Brain microvascular endothelial cell (primary cell): ENCODE data around the gene MCC.

Source experiments
- DNase-seq: peaks from one replicate; pipeline ENCODE4 v3.0.0-alpha.2; 2020
- H3K27ac ChIP-seq: fragments of 250-450 bp; sonication (Bioruptor Pico); 2 replicates; pipeline ENCODE4 v1.5.1; 2020; ENCODE audit warnings: mild to moderate bottlenecking, moderate library complexity
- H3K27me3 ChIP-seq: fragments of 250-450 bp; sonication (Bioruptor Pico); replicated peaks from 2 replicates; pipeline ENCODE4 v1.5.1; 2020; ENCODE audit warnings: mild to moderate bottlenecking
- H3K36me3 ChIP-seq: fragments of 250-450 bp; sonication (Bioruptor Pico); replicated peaks from 2 replicates; pipeline ENCODE4 v1.5.1; 2020; ENCODE audit warnings: mild to moderate bottlenecking
- H3K4me3 ChIP-seq: 2 replicates; pipeline ENCODE4 v1.5.1; 2011; ENCODE audit warnings: low read depth, mild to moderate bottlenecking, control low read depth, low read length, moderate library complexity
- in situ Hi-C: cut with HindIII; loops from 2 replicates; pipeline ENCODE4 v1.10.0; 2017; ENCODE audit warnings: low sequenced_read_pairs, low pct_ligation_motif_present
- TF ChIP-seq, protein P1 (sequence below): IDR thresholded peaks from 2 replicates; pipeline ENCODE4 v1.5.1; 2011; ENCODE audit warnings: low read depth, mild to moderate bottlenecking, moderate library complexity, low read length, control low read depth, inconsistent platforms; ENCODE audit errors: missing control alignments

The MCC gene

DNA sequence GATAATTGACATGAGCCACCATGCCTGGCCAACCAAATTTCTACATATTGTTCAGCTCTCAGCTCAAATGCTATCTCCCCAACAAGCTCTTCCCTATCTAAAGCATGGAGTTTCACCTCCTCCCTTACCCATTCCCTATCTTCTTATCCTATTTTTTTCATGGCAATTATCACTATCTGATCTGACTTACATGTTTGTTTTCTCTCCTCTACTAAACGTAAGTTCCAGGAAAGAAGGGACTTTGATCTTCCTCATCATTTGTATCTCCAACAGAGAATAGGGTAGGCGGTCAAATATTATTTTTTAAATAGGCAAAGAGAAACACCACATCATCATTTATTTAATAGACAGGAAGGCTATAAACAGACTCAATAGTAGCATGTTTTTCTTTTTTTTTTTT, 381.4 kb downstream of the MCC start:
- no peaks in the 10 kb centered on the region for H3K36me3 ChIP-seq
- no peak overlapping the region for H3K4me3 ChIP-seq
- in situ Hi-C loops = no loop called here
- TF ChIP-seq, protein P1, sequence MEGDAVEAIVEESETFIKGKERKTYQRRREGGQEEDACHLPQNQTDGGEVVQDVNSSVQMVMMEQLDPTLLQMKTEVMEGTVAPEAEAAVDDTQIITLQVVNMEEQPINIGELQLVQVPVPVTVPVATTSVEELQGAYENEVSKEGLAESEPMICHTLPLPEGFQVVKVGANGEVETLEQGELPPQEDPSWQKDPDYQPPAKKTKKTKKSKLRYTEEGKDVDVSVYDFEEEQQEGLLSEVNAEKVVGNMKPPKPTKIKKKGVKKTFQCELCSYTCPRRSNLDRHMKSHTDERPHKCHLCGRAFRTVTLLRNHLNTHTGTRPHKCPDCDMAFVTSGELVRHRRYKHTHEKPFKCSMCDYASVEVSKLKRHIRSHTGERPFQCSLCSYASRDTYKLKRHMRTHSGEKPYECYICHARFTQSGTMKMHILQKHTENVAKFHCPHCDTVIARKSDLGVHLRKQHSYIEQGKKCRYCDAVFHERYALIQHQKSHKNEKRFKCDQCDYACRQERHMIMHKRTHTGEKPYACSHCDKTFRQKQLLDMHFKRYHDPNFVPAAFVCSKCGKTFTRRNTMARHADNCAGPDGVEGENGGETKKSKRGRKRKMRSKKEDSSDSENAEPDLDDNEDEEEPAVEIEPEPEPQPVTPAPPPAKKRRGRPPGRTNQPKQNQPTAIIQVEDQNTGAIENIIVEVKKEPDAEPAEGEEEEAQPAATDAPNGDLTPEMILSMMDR = no peak
- no peaks in the 10 kb centered on the region for H3K27me3 ChIP-seq
- no peak overlapping the region for H3K27ac ChIP-seq
- DNase-seq = no peak

DNA sequence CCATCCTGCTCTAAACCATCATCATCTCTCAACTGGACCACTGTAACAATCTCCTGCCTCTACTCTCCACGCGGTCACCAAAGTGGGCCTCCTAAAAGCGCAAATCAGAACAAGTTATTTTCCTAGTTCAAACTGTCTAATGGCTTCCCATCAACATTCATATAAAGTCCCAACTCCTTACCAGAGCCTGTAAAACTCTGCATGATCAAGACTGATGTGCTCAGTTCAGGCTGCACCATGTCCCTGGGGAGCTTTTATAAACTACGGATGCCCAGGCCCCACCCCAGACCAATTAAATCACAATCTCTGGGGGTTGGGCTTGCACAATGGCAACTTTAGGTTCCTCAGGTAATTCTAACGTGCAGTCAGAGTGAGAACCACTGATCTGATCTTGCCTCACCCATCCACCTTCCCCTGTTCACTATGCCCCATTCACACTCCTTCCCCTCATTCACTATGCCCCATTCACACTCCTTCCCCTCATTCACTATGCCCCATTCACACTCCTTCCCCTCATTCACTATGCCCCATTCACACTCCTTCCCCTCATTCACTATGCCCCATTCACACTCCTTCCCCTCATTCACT, 382.5 kb downstream of the MCC start:
- Histone ChIP-seq H3K27me3 (no peaks in the 10 kb centered on the region), H3K36me3 (no peaks in the 10 kb centered on the region), H3K27ac (no peak overlapping the region), H3K4me3 (no peak overlapping the region)
- DNase-seq = no peak
- in situ Hi-C loops = no loop called here
- TF ChIP-seq, protein P1 = no peak

DNA sequence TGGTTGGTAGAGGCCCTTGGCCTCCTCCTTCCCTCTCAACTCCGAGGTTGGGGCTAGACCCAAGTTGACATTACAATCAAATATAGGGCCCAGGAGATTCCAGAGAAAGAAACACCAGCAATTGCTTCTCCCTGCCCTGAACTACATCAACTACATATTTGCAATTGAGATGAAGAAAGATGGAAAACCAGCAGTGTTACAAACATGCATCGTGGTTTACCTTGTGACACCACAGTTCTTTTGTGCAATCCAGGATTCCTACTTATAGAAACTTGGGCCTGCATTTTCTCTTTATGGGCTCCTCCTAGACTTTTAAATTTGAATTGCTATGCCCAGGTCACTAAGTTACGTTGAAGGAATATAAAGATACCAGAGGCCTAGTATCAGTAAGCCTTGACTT, 384.9 kb downstream of the MCC start:
- Histone ChIP-seq H3K27me3 (no peaks in the 10 kb centered on the region), H3K27ac (no peak overlapping the region), H3K36me3 (no peaks in the 10 kb centered on the region), H3K4me3 (no peak overlapping the region)
- DNase-seq = no peak
- TF ChIP-seq, protein P1 = no peak
- in situ Hi-C loops = no loop called here

DNA sequence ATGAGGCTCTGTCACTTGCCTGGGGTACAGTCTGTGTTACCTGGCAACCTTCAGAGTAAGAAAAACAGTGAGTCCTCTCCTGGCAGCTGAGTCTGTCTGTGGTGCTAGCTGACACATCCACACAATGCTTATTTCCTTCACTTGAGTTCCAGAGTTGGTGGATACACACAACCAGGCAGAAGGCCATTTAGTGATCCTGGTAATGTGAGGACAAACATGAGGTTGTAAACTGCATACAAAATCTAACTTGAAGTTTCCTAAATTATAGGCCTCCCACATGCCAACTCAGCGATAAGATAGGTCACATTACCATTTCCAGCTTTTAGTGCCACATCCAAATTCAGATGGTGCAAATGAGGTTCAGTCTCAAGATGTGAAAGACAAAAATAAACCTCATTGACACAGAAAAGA, 386.1 kb downstream of the MCC start:
- H3K36me3 ChIP-seq = no peaks in the 10 kb centered on the region
- TF ChIP-seq, protein P1 = no peak

DNA sequence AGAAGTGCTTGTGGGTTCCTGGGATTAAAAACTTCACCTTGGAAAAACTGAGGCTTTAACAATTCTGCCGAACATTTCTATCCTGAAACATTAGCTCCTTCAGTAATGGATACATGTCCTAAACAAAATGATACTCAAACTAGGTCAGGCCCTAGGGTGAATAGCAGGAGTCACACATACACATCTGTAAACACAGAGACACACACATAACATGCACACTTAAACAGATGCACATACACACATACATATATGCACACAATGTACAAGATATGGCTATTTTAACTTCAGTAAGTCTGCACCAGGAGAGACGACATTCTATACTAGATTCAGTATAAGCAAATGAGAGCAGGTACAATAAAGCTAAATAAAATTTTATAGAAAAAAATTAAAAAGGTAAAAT, 387.3 kb downstream of the MCC start:
- TF ChIP-seq, protein P1 = no peak

More for the DNA sequence above, 386.1 kb downstream of the MCC start:
- H3K27me3 ChIP-seq = no peaks in the 10 kb centered on the region
- H3K4me3 ChIP-seq = no peak overlapping the region
- no peak overlapping the region for H3K27ac ChIP-seq
- no peak for DNase-seq
- in situ Hi-C loops = no loop called here

DNA sequence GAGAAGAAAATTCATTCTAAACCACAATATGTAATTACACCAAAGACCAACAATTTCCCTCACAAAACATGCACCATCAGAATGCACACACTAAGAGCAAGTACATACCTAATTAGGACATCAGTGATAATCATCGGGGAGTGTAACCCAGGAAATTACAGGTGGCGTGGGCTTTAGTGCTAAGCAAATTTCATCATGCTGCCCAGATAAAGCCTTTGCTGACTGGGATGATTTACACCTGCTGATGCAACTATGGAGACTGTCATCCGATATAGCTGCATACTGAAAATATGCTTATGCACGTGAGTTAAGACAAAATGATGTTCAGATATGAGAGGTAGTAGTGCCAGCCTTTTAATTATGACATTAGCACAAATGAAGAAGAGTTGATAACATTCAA, 388.4 kb downstream of the MCC start:
- H3K36me3 ChIP-seq = no peaks in the 10 kb centered on the region
- no peak for DNase-seq
- in situ Hi-C loops = no loop called here
- H3K27me3 ChIP-seq = no peaks in the 10 kb centered on the region
- H3K4me3 ChIP-seq = no peak overlapping the region
- TF ChIP-seq, protein P1 = no peak
- no peak overlapping the region for H3K27ac ChIP-seq

More for the DNA sequence above, 387.3 kb downstream of the MCC start:
- DNase-seq = no peak
- in situ Hi-C loops = no loop called here
- Histone ChIP-seq H3K4me3 (no peak overlapping the region), H3K27me3 (no peaks in the 10 kb centered on the region), H3K27ac (no peak overlapping the region), H3K36me3 (no peaks in the 10 kb centered on the region)
